Activated CD4-positive, alpha-beta T cell treated with anti-CD3 and anti-CD28 coated beads, Interleukin-2, amount 50 U/mL, for 1 hour (primary cell): Measurements from ENCODE around the gene CADPS2.

Experiments
- DNase-seq: peaks from one replicate; pipeline ENCODE4 v3.0.0-alpha.2; 2020

Gene CADPS2

GRCh38 chr7:122517576-122517975 is 368.7 kb downstream of the CADPS2 start:
- DNase-seq, result no peak

GRCh38 chr7:122515404-122515803 is 370.9 kb downstream of the CADPS2 start:
- DNase-seq, result no peak

GRCh38 chr7:122511268-122511667 is 375.0 kb downstream of the CADPS2 start:
- no peak for DNase-seq

- DNase-seq, result no peak
Measured at GRCh38 chr7:122507591-122507990, 378.7 kb downstream of the CADPS2 start.

GRCh38 chr7:122492007-122492406 is 394.3 kb downstream of the CADPS2 start:
- DNase-seq, result no peak

- DNase-seq, result no peak
Measured at GRCh38 chr7:122488241-122488640, 398.0 kb downstream of the CADPS2 start.

GRCh38 chr7:122487131-122487530 is 399.1 kb downstream of the CADPS2 start:
- no peak for DNase-seq

GRCh38 chr7:122485856-122486255 is 400.4 kb downstream of the CADPS2 start:
- no peak for DNase-seq

GRCh38 chr7:122482212-122482611 is 404.0 kb downstream of the CADPS2 start:
- DNase-seq, result no peak

GRCh38 chr7:122470859-122471258 is 415.4 kb downstream of the CADPS2 start:
- DNase-seq, result no peak

- DNase-seq, result no peak
Measured at GRCh38 chr7:122468945-122469344, 417.3 kb downstream of the CADPS2 start.

GRCh38 chr7:122467661-122468449 is 418.4 kb downstream of the CADPS2 start:
- DNase-seq, result no peak

- DNase-seq, result no peak
Measured at GRCh38 chr7:122465296-122465695, 421.0 kb downstream of the CADPS2 start.

- DNase-seq, result no peak
Measured at GRCh38 chr7:122463631-122464030, 422.6 kb downstream of the CADPS2 start.

- DNase-seq, result no peak
Measured at GRCh38 chr7:122460936-122461335, 425.3 kb downstream of the CADPS2 start.

GRCh38 chr7:122457969-122458368 is 428.3 kb downstream of the CADPS2 start:
- DNase-seq, result no peak

- no peak for DNase-seq
Measured at GRCh38 chr7:122457325-122457724, 428.9 kb downstream of the CADPS2 start.

- no peak for DNase-seq
Measured at GRCh38 chr7:122454776-122455507, 431.3 kb downstream of the CADPS2 start.

GRCh38 chr7:122453432-122453831 is 432.8 kb downstream of the CADPS2 start:
- DNase-seq, result no peak

GRCh38 chr7:122448893-122449589 is 437.2 kb downstream of the CADPS2 start:
- no peak for DNase-seq

GRCh38 chr7:122442929-122443328 is 443.3 kb downstream of the CADPS2 start:
- DNase-seq, result no peak

GRCh38 chr7:122438492-122438891 is 447.8 kb downstream of the CADPS2 start:
- no peak for DNase-seq

- no peak for DNase-seq
Measured at GRCh38 chr7:122438006-122438405, 448.3 kb downstream of the CADPS2 start.

- DNase-seq, result no peak
Measured at GRCh38 chr7:122433765-122434164, 452.5 kb downstream of the CADPS2 start.
